ENCODE data around the gene PRND.

DNA sequence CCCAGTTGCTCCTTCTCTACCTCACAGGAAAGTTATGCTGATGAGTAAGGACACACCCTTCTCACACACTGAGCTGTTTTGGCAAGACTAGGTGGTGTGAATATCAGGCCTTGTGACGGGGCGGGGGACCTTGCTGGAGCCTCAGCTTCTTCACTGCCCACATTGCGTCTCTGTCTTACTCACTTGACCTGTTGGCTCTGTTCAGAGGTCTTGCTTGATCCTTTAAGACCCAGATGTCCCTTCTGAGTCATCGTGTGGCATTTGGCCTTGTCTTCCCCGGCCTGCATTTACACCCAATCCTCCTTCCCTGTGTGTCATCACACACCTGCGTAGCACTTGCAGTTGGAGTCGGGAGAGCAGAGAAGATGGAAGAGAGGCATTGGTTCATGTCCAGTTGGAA, 8.3 kb upstream of the PRND start:
- TF ChIP-seq ZNF780A (CRISPR knock-in tag; IDR thresholded peaks at IDR 0.05) (no peak), MYNN (CRISPR knock-in tag; IDR thresholded peaks at IDR 0.05; ENCODE audit: low read depth) (no peak), BHLHE40 (IDR thresholded peaks at IDR 0.05; ENCODE audit: low read length) (no peak), MXI1 (IDR thresholded peaks at IDR 0.05; ENCODE audit: borderline replicate concordance, low read depth, low read length) (no peak), JARID2 (CRISPR knock-in tag; IDR thresholded peaks at IDR 0.05; ENCODE audit: insufficient replicate concordance) (no peak), ZNF337 (CRISPR knock-in tag; IDR thresholded peaks at IDR 0.05; ENCODE audit: borderline replicate concordance, low read depth) (no peak)
- TF ChIP-seq, protein P1, sequence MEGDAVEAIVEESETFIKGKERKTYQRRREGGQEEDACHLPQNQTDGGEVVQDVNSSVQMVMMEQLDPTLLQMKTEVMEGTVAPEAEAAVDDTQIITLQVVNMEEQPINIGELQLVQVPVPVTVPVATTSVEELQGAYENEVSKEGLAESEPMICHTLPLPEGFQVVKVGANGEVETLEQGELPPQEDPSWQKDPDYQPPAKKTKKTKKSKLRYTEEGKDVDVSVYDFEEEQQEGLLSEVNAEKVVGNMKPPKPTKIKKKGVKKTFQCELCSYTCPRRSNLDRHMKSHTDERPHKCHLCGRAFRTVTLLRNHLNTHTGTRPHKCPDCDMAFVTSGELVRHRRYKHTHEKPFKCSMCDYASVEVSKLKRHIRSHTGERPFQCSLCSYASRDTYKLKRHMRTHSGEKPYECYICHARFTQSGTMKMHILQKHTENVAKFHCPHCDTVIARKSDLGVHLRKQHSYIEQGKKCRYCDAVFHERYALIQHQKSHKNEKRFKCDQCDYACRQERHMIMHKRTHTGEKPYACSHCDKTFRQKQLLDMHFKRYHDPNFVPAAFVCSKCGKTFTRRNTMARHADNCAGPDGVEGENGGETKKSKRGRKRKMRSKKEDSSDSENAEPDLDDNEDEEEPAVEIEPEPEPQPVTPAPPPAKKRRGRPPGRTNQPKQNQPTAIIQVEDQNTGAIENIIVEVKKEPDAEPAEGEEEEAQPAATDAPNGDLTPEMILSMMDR (CRISPR knock-in tag; IDR thresholded peaks at IDR 0.05), result no peak
- TF ChIP-seq, protein P2, sequence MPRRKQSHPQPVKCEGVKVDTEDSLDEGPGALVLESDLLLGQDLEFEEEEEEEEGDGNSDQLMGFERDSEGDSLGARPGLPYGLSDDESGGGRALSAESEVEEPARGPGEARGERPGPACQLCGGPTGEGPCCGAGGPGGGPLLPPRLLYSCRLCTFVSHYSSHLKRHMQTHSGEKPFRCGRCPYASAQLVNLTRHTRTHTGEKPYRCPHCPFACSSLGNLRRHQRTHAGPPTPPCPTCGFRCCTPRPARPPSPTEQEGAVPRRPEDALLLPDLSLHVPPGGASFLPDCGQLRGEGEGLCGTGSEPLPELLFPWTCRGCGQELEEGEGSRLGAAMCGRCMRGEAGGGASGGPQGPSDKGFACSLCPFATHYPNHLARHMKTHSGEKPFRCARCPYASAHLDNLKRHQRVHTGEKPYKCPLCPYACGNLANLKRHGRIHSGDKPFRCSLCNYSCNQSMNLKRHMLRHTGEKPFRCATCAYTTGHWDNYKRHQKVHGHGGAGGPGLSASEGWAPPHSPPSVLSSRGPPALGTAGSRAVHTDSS (CRISPR knock-in tag; conservative IDR thresholded peaks at IDR 0.05), result no peak

All from HepG2 (cell line).